GM18519 (cell line): Measurements from ENCODE around the gene SEPTIN7.
"Not testable (repeated sequence)": the region's sequence is repeated elsewhere in the genome, so short reads cannot be mapped to it uniquely, and the experiment has no call there.

Source experiments
- ATAC-seq: cut with Tn5 transposase; IDR thresholded peaks from one replicate; pipeline ENCODE4 v1.9.1; 2021; ENCODE audit warnings: mild to moderate bottlenecking, moderate library complexity; ENCODE audit not compliant: unreplicated experiment, low FRiP score

Gene SEPTIN7

GRCh38 chr7:35800718-35801391, at the start of gene SEPTIN7:
SEPTIN7 (plus strand) TSS chr7:35801057; CDS start chr7:35801210, 153 bp downstream.
- peak; percentile 87 for ATAC-seq

GRCh38 chr7:35752742-35753141, 48.1 kb upstream of the SEPTIN7 start:
- no peak for ATAC-seq

- ATAC-seq = no peak
Observed at GRCh38 chr7:35753761-35754603, 46.9 kb upstream of the SEPTIN7 start.

- ATAC-seq = no peak
Observed at GRCh38 chr7:35754741-35755140, 46.1 kb upstream of the SEPTIN7 start.

- no peak for ATAC-seq
Observed at GRCh38 chr7:35755711-35756110, 45.1 kb upstream of the SEPTIN7 start.

DNA sequence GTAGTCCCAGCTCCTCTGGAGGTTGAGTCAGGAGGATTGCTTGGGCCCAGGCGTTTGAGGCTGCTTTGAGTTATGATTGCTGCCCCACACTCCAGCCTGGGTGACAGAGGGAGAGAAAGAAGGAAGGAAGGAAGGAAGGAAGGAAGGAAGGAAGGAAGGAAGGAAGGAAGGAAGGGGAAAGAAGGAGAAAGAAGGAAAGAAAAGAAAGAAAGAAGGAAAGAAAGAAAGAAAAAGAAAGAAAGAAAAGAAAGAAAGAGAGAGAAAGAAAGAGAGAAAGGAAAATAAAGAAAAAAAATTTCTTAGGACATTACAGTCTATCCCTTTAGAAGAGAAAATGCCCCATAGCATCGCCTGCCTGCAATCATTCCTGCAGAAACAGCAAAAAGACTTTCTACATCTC, 44.4 kb upstream of the SEPTIN7 start:
- ATAC-seq = not testable (repeated sequence)

DNA sequence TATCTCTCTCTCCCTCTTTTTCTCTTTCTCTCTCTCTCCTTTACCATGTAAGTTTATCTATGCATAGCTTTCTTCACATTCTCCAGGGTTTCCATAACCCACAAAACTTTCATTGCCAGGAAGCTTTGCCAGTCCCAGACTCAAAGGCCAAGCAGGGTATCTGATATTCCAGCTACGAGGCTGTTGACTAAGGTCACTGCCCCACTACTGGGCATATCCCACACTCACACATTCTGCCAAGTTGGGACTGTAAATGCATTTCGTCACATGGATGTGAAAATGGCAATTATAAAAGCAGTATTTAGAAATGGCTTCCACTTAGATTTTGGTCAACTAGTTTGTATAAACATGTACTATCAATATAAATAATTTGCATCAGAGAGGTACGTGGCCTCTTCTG, 43.3 kb upstream of the SEPTIN7 start:
- ATAC-seq = no peak

DNA sequence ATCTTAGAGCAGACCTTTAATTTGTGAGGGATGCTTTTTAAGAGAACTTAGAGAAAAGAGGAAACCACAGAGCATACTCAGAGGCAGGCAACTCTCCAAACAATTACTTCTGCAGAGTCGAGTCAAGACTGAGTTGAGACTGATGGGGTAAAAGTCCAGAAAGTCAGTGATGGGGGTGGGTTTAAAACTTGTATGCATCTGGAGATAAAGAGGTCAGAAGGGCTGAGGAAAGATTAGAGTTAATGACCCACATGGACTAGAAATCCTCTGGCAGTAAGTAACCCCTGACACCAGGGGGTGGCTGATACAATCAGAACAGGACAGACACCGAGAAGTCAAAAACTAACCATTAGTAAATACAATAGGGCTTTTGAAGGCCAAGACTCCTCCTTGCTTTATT, 42.4 kb upstream of the SEPTIN7 start:
- no peak for ATAC-seq

- ATAC-seq = no peak
Observed at GRCh38 chr7:35760143-35760745, 40.6 kb upstream of the SEPTIN7 start.

GRCh38 chr7:35761871-35762677, 38.8 kb upstream of the SEPTIN7 start:
- no peak for ATAC-seq

DNA sequence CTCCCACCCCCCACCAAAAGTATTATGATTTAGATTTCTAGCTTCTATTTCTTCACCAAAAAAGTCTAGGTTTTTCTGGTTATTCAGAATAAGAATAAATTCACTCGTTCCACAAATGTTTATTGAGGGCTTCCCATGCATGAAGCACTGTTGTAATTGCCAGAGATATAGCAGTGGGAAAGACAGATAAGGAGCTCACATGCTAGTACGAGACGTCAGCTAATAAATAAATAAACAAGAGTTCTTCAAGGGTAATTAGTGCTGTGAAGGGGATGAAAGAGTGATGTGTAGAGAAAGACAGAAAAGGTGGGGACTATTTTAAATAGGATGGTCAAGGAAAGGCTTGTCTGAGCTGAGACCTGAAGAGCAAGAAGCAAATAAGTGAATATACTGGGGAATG, 38.1 kb upstream of the SEPTIN7 start:
- no peak for ATAC-seq

DNA sequence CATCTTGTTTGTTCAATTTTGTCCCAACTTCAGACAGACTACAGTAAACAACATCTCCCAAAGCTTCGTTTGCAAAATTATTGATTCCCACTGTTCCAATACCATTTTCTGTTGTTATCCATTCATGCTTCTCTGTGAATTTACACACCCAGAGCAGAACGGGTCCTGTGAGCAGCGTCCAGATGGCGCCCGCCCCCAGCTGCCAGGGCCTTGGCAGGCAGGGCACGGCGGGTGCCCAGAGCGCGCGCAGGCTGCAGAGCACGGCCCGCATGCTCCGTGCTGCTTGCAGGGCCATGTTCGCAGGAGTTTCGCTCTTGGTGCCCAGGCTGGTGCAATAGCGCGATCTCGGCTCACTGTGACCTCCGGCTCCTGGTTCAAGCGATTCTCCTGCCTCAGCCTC, 32.5 kb upstream of the SEPTIN7 start:
- no peak for ATAC-seq

- ATAC-seq = no peak
Observed at GRCh38 chr7:35771776-35772175, 29.1 kb upstream of the SEPTIN7 start.

DNA sequence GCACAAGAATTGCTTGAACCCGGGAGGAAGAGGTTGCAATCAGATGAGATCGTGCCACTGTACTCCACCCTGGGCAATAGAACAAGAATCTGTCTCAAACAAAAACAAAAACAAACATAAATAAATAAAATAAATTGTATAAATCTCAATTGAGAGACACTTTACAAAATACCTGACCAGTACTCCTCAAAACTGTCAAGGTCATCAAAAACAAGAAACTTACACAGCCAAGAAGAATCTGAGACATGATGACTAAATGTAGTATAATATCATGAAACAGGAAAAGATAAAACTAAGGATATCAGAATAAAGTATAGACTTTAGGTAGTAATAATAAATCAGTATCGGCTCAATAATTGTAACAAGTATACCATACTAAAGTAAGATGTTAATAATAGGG, 26.9 kb upstream of the SEPTIN7 start:
- no peak for ATAC-seq

GRCh38 chr7:35776686-35777085, 24.2 kb upstream of the SEPTIN7 start:
- ATAC-seq = no peak

- ATAC-seq = no peak
Observed at GRCh38 chr7:35777121-35777520, 23.7 kb upstream of the SEPTIN7 start.

GRCh38 chr7:35780070-35780469, 20.8 kb upstream of the SEPTIN7 start:
- ATAC-seq = no peak

DNA sequence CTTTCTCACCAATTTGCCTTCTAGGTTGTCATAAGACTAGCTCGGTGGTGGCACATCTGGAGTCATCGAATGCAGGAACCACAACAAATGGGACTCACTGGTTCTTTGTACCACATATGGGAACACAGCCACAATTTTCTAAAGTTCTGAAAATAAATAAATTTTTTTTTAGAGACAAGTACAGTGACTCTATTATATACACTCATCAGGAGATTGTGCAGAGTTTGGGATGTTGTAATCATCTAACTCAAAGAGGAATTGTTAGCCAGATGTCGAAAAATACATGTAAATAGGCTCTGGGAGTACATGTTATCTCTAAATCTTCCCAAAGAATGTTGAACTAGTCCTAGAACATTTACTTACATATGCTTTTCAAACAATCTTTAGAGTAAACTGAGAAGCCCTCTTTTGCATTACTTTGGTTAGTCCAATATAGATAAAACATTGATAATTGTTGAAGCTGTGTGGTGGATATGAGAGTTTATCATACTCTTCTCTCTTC, 19.6 kb upstream of the SEPTIN7 start:
- no peak for ATAC-seq

- no peak for ATAC-seq
Observed at GRCh38 chr7:35781767-35782515, 18.9 kb upstream of the SEPTIN7 start.

DNA sequence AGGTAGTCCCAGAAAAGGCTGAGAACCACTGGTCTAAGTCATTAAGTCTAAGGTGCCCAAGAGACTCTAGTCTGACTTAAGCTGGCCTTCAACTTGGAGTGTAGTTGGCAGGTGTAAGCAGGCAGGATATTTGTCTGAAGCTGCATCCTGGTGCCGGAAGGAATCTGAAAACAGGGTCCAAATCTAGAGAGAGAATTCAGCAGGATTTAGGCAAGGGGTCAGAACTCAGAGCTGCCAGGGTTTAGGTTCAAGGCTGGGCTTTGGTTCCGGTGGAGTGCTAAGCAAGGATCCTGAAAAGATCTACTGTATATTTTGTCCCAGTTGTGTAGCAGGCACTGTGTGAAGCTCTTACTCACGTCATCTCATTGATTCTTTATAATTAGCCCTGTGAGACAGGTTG, 16.5 kb upstream of the SEPTIN7 start:
- ATAC-seq = no peak
